ENCODE data around the gene TSPAN9. TPM values are rescaled to one million over a fixed set of nuclear protein-coding genes. Genes with fewer than 3 reads are reported as not detected.

The TSPAN9 gene
- total and polyA plus RNA-seq, 10 of the 15 experiments (the other 5 are each of a cell fraction or from before 2014, with no cell fraction given), result 0.03 to 1.0 (median 0.12) TPM; not detected in 5

GRCh38 chr12:3333991-3334391 is 256.8 kb downstream of the TSPAN9 start:
- H3K9ac ChIP-seq (ENCODE audit: control insufficient read depth, insufficient read depth, low read length), result no peak overlapping the region
- SMC1A ChIA-PET (ENCODE audit: uncharacterized antibody, unreplicated experiment), result no interaction called here
- intact Hi-C loops (cut with micrococcal nuclease; ENCODE audit: unreplicated experiment) (no loop called here), in situ Hi-C loops (cut with MboI) (no loop called here)
- no peak overlapping the region for H3K27ac ChIP-seq (ENCODE audit: control insufficient read depth, insufficient read depth)
- RAD21 ChIA-PET (ENCODE audit: unreplicated experiment), result no interaction called here
- WGBS (ENCODE audit: insufficient coverage, insufficient replicate concordance, low lambda C conversion rate, missing lambda C conversion rate), result 28% methylated on average over 9 of the region's 9 CpGs
- BruUV-seq (replicated peaks), result no TSS peak
- H4K20me1 ChIP-seq (ENCODE audit: control insufficient read depth, insufficient read depth), result no peaks in the 10 kb centered on the region
- H3K79me2 ChIP-seq (ENCODE audit: control insufficient read depth, insufficient read depth, low read length), result no peaks in the 10 kb centered on the region
- no peak for DNase-seq (ENCODE audit: low read depth, low spot score)
- H3K4me2 ChIP-seq (ENCODE audit: control insufficient read depth, insufficient read depth), result no peak overlapping the region
- CTCF ChIA-PET, result no interaction called here
- peaks cover 0 to 9% of the 10 kb centered on the region in 2 experiments; a peak in 3 of 4 replicates for H3K27me3 ChIP-seq (replicated peaks in 1 of 2; ENCODE audit: control insufficient read depth in 2 of 2, insufficient read depth in 2 of 2, low read length in 1 of 2)
- H3K9me3 ChIP-seq (replicated peaks; ENCODE audit: control insufficient read depth, insufficient read depth, low read length), result no peaks in the 10 kb centered on the region
- FAIRE-seq, result no peak
- H3K36me3 ChIP-seq (ENCODE audit: control insufficient read depth in 2 of 2, insufficient read depth in 2 of 2, low read length in 1 of 2), result no peaks in the 10 kb centered on the region
- no peaks in the 10 kb centered on the region for H3K4me1 ChIP-seq (ENCODE audit: control insufficient read depth, insufficient read depth, low read length)
- no peak overlapping the region for H2AFZ ChIP-seq (ENCODE audit: control insufficient read depth, low read depth, low read length)
- POLR2A ChIA-PET, result no interaction called here
- H3K4me3 ChIP-seq, result no peak overlapping the region
- ATAC-seq, result no peak
- TF ChIP-seq RB1 (IDR thresholded peaks at IDR 0.05; ENCODE audit: borderline replicate concordance) (no peak), MYC (IDR thresholded peaks at IDR 0.05; ENCODE audit: insufficient read depth, insufficient read length, insufficient replicate concordance, low read length, severe bottlenecking) (no peak), SUZ12 (IDR thresholded peaks at IDR 0.05; ENCODE audit: unreplicated experiment) (no peak), NR2C2 (IDR thresholded peaks at IDR 0.05; ENCODE audit: borderline replicate concordance, control insufficient read depth, insufficient read length, low read depth) (no peak), MTA3 (IDR thresholded peaks at IDR 0.05; ENCODE audit: borderline replicate concordance, low read length) (no peak), SREBF1 (IDR thresholded peaks at IDR 0.05; ENCODE audit: low read length) (no peak), RCOR1 (conservative IDR thresholded peaks at IDR 0.05; ENCODE audit: low read depth, low read length) (no peak), IRF5 (IDR thresholded peaks at IDR 0.05; ENCODE audit: borderline replicate concordance) (no peak), YBX1 (IDR thresholded peaks at IDR 0.05) (no peak), BACH1 (IDR thresholded peaks at IDR 0.05; ENCODE audit: borderline replicate concordance) (no peak), ZNF207 (IDR thresholded peaks at IDR 0.05; ENCODE audit: borderline replicate concordance) (no peak), SIN3A (IDR thresholded peaks at IDR 0.05; ENCODE audit: low read depth, low read length) (no peak), BCLAF1 (IDR thresholded peaks at IDR 0.05) (no peak), EP300 (IDR thresholded peaks at IDR 0.05; ENCODE audit: borderline replicate concordance in 1 of 2, control insufficient read depth in 1 of 2, low read depth in 2 of 2, low read length in 2 of 2) (no peak), ATF3 (IDR thresholded peaks at IDR 0.05; ENCODE audit: borderline replicate concordance, extremely low read depth, low read depth, low read length) (no peak), ZNF687 (IDR thresholded peaks at IDR 0.05) (no peak)
